Uterus (tissue), 2 donors: ENCODE measurements around the gene TBC1D14.

Experiments
- POLR2A ChIP-seq, 2 donors: fragments of 450-650 bp; IDR thresholded peaks; one replicate each; pipeline ENCODE4 v1.6.1; 2016; ENCODE audit warnings: antibody characterized with exemption in 2 of 2, mild to moderate bottlenecking in 1 of 2, moderate library complexity in 1 of 2
- TF ChIP-seq, protein P1 (sequence below), 4 experiments: fragments of 200-600 bp in 2 of 4; fragments of 450-650 bp in 2 of 4; sonication (generic) in 2 of 4; IDR thresholded peaks; one replicate each; pipeline ENCODE4 v1.5.1; 2016 to 2019; ENCODE audit warnings: antibody characterized with exemption in 4 of 4, mild to moderate bottlenecking in 2 of 4, moderate library complexity in 1 of 4

DNA sequence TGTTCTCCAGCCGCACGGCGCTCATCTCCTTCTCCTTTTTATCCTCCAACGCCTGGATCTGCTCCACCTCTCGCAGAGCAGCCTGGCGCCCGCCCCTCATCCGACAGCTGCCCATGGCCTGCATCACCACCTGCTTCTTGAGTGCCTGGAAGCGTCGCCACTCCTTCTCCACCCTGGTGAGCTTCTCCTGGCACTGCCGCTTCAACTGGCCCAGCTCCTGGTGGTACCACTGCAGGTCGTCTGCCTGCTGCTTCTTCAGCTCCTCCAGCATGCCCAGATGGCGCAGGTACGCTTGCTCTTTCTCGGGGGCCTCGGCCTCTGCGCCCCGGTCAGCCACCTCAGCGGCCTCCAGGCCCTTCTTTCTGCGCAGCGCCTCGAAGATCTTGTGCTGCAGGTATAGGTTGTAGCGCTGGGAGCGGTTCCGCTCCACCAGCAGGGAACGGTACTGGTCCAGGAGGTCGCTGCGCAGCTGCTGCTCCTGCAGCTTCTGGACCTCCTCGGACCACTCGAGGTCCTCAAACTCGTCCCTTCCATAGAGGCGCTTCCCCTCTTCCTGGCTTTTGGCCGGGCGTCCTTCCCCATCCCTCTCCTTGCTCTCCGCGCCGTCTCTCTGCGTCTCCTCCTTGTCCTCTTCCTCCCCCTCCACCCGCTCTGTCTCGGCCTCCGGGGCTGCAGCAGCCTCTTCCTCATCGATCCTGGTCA is 132.3 kb downstream of the TBC1D14 start:
- no peak for TF ChIP-seq POLR2A (IDR thresholded peaks at IDR 0.05)
- TF ChIP-seq, protein P1, sequence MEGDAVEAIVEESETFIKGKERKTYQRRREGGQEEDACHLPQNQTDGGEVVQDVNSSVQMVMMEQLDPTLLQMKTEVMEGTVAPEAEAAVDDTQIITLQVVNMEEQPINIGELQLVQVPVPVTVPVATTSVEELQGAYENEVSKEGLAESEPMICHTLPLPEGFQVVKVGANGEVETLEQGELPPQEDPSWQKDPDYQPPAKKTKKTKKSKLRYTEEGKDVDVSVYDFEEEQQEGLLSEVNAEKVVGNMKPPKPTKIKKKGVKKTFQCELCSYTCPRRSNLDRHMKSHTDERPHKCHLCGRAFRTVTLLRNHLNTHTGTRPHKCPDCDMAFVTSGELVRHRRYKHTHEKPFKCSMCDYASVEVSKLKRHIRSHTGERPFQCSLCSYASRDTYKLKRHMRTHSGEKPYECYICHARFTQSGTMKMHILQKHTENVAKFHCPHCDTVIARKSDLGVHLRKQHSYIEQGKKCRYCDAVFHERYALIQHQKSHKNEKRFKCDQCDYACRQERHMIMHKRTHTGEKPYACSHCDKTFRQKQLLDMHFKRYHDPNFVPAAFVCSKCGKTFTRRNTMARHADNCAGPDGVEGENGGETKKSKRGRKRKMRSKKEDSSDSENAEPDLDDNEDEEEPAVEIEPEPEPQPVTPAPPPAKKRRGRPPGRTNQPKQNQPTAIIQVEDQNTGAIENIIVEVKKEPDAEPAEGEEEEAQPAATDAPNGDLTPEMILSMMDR (IDR thresholded peaks at IDR 0.05): no peak
